Keratinocyte (primary cell): ENCODE results near the gene TMEM161A. TPM values are rescaled to one million over a fixed set of nuclear protein-coding genes. Genes with fewer than 3 reads are reported as not detected.

Experiments
- DNase-seq: peaks from one replicate; pipeline ENCODE4 v3.0.0-alpha.2; 2011; ENCODE audit warnings: low read depth, missing footprints, low spot score
- FAIRE-seq: peaks from 2 replicates; lab custom pipeline; 2011; peaks lifted over from hg19 to GRCh38; lab: Jason Lieb, UNC
- H2AFZ ChIP-seq: 2 replicates; pipeline ENCODE4 v1.6.0; 2012; ENCODE audit warnings: low read length, control low read depth, inconsistent platforms; ENCODE audit not compliant: control insufficient read depth
- H3K27ac ChIP-seq: 2 replicates; pipeline ENCODE4 v1.5.1; 2011; ENCODE audit warnings: low read length; ENCODE audit not compliant: control insufficient read depth, insufficient read depth
- H3K27me3 ChIP-seq: 3 replicates; pipeline ENCODE4 v1.6.0; 2011; ENCODE audit warnings: low read length; ENCODE audit not compliant: control insufficient read depth, insufficient read depth; ENCODE audit errors: extremely low read depth
- H3K36me3 ChIP-seq, 2 experiments: 2 replicates in 1 of 2; 3 replicates in 1 of 2; pipeline ENCODE4 v1.5.1; 2011; ENCODE audit warnings: low read length in 2 of 2, mild to moderate bottlenecking in 1 of 2; ENCODE audit not compliant: control insufficient read depth in 2 of 2, insufficient read depth in 2 of 2; ENCODE audit errors: extremely low read depth in 1 of 2
- H3K4me1 ChIP-seq: 3 replicates; pipeline ENCODE4 v1.5.1; 2011; ENCODE audit warnings: low read length; ENCODE audit not compliant: control insufficient read depth, insufficient read depth; ENCODE audit errors: extremely low read depth
- H3K4me2 ChIP-seq: 3 replicates; pipeline ENCODE4 v1.6.0; 2011; ENCODE audit warnings: low read depth, low read length; ENCODE audit not compliant: control insufficient read depth, insufficient read depth; ENCODE audit errors: extremely low read depth
- H3K4me3 ChIP-seq, 3 experiments: fragments of 200-600 bp in 1 of 3; sonication (generic) in 1 of 3; 2 replicates in 2 of 3; 3 replicates in 1 of 3; pipeline ENCODE4 v1.5.1; 2011 to 2016; ENCODE audit warnings: low read length in 3 of 3, mild to moderate bottlenecking in 3 of 3, control low read depth in 2 of 3, inconsistent platforms in 1 of 3, low read depth in 1 of 3, mixed read lengths in 1 of 3, mixed run types in 1 of 3, moderate library complexity in 1 of 3; ENCODE audit not compliant: control insufficient read depth in 2 of 3, insufficient read depth in 2 of 3; ENCODE audit errors: extremely low read depth in 1 of 3
- H3K79me2 ChIP-seq: 2 replicates; pipeline ENCODE4 v1.6.0; 2012; ENCODE audit warnings: low read length; ENCODE audit not compliant: control insufficient read depth, insufficient read depth
- H3K9ac ChIP-seq: 3 replicates; pipeline ENCODE4 v1.6.0; 2011; ENCODE audit warnings: low read length; ENCODE audit not compliant: control insufficient read depth, insufficient read depth; ENCODE audit errors: extremely low read depth
- H3K9me1 ChIP-seq: 3 replicates; pipeline ENCODE4 v1.6.0; 2011; ENCODE audit warnings: low read length; ENCODE audit not compliant: control insufficient read depth, insufficient read depth; ENCODE audit errors: extremely low read depth
- H3K9me3 ChIP-seq: 2 replicates; pipeline ENCODE4 v1.5.1; 2012; ENCODE audit warnings: low read depth, low read length; ENCODE audit not compliant: control insufficient read depth
- H4K20me1 ChIP-seq: 3 replicates; pipeline ENCODE4 v1.6.0; 2011; ENCODE audit warnings: low read length; ENCODE audit not compliant: control insufficient read depth, insufficient read depth; ENCODE audit errors: extremely low read depth
- CTCF ChIP-seq, 3 experiments: IDR thresholded peaks in 1 of 3; conservative IDR thresholded peaks in 1 of 3; optimal IDR thresholded peaks in 1 of 3; 2 replicates in 2 of 3; 3 replicates in 1 of 3; pipeline versions ENCODE3 to v1.5.1; 2011; ENCODE audit warnings: low read length in 3 of 3, mild to moderate bottlenecking in 3 of 3, moderate library complexity in 2 of 3, control low read depth in 1 of 3, inconsistent platforms in 1 of 3; ENCODE audit not compliant: insufficient read depth in 2 of 3; ENCODE audit errors: extremely low read depth in 1 of 3
- EZH2 ChIP-seq: IDR thresholded peaks from one replicate; pipeline ENCODE4 v1.6.1; 2012; ENCODE audit warnings: inconsistent platforms, mild to moderate bottlenecking, low read length, moderate library complexity
- dilution Hi-C: fragments of 300-500 bp; cut with MboI; formaldehyde crosslinking; loops from one replicate; pipeline ENCODE4 v1.7.0; 2020; ENCODE audit warnings: low sequenced_read_pairs; ENCODE audit not compliant: extremely low pct_ligation_motif_present
- polyA plus RNA-seq, 5 experiments: library from polyadenylated mRNA; depleted of rRNA in 3 of 5; stranded (reverse) in 3 of 5; stranded (forward) in 1 of 5; unstranded in 1 of 5; fragments of >200 nt; gene quantifications; 1 replicate in 1 of 5; 2 replicates in 3 of 5; 3 replicates in 1 of 5; pipeline versions ENCODE4 v1.2.1 to v1.2.3, GENCODE V29; 2011 to 2012; ENCODE audit warnings: missing spikeins in 2 of 5, low read depth in 1 of 5, low replicate concordance in 1 of 5

Gene TMEM161A
- polyA plus RNA-seq, 1 donor (not counting 4 experiments of a cell fraction or from before 2014, with no cell fraction given): 18.0 TPM

- Histone ChIP-seq H3K4me1 (no peaks in the 10 kb centered on the region), H3K9me3 (no peaks in the 10 kb centered on the region), H3K9ac (no peak overlapping the region), H3K36me3 (no peaks in the 10 kb centered on the region), H4K20me1 (no peaks in the 10 kb centered on the region), H3K27me3 (no peaks in the 10 kb centered on the region), H3K4me3 (no peak overlapping the region), H3K9me1 (no peaks in the 10 kb centered on the region), H3K79me2 (no peaks in the 10 kb centered on the region), H2AFZ (no peak overlapping the region), H3K4me2 (no peak overlapping the region), H3K27ac (no peak overlapping the region)
- TF ChIP-seq CTCF (optimal IDR thresholded peaks at IDR 0.05 in 1 of 3, IDR thresholded peaks at IDR 0.05 in 1 of 3, conservative IDR thresholded peaks at IDR 0.05 in 1 of 3; ENCODE audit: extremely low read depth in 1 of 3, insufficient read depth in 2 of 3, low read length in 3 of 3) (no peak), EZH2 (no peak)
- dilution Hi-C loops: no loop called here
- no peak for FAIRE-seq
- no peak for DNase-seq
Measured at GRCh38 chr19:19096641-19097627, 41.3 kb downstream of the TMEM161A start.

GRCh38 chr19:19095691-19096090, 42.6 kb downstream of the TMEM161A start:
- Histone ChIP-seq H3K9ac (no peak overlapping the region), H3K79me2 (no peaks in the 10 kb centered on the region), H3K36me3 (no peaks in the 10 kb centered on the region), H3K4me2 (no peak overlapping the region), H2AFZ (no peak overlapping the region), H3K27me3 (no peaks in the 10 kb centered on the region), H3K9me3 (no peaks in the 10 kb centered on the region), H3K9me1 (no peaks in the 10 kb centered on the region), H3K27ac (no peak overlapping the region), H4K20me1 (no peaks in the 10 kb centered on the region), H3K4me3 (no peak overlapping the region), H3K4me1 (no peaks in the 10 kb centered on the region)
- dilution Hi-C loops: no loop called here
- TF ChIP-seq EZH2: no peak
- TF ChIP-seq CTCF (optimal IDR thresholded peaks at IDR 0.05 in 1 of 3, IDR thresholded peaks at IDR 0.05 in 1 of 3, conservative IDR thresholded peaks at IDR 0.05 in 1 of 3; ENCODE audit: extremely low read depth in 1 of 3, insufficient read depth in 2 of 3, low read length in 3 of 3): no peak
- DNase-seq: no peak
- FAIRE-seq: no peak
